K562 (cell line): ENCODE measurements around the gene SIDT2. TPM values are rescaled to one million over a fixed set of nuclear protein-coding genes. Genes with fewer than 3 reads are reported as not detected.

Experiments
- MITF ChIP-seq: IDR thresholded peaks from 2 replicates; pipeline ENCODE4 v1.6.1; 2014; ENCODE audit warnings: antibody characterized with exemption
- PRDM10 ChIP-seq: fragments of 450-650 bp; IDR thresholded peaks from 2 replicates; pipeline ENCODE4 v1.6.1; 2018; ENCODE audit not compliant: partially characterized antibody
- REST ChIP-seq, 2 experiments: fragments of 450-650 bp; formaldehyde crosslinking in 1 of 2; IDR thresholded peaks; 2 replicates each; pipeline versions ENCODE4 v1.4.0 to v1.6.1; 2014 to 2020; ENCODE audit warnings: mild to moderate bottlenecking in 2 of 2, borderline replicate concordance in 1 of 2, low read depth in 1 of 2
- USF1 ChIP-seq: sonication (generic); formaldehyde crosslinking; IDR thresholded peaks from 2 replicates; pipeline ENCODE4 v1.9.0; 2022; ENCODE audit warnings: mild to moderate bottlenecking, missing genetic modification reagents
- ZNF253 ChIP-seq: fragments of 250-450 bp; sonication (Bioruptor Pico); conservative IDR thresholded peaks from 2 replicates; pipeline ENCODE4 v1.6.1; 2021; ENCODE audit warnings: mild to moderate bottlenecking
- ZNF592 ChIP-seq: fragments of 450-650 bp; IDR thresholded peaks from 2 replicates; pipeline ENCODE4 v1.6.1; 2017; ENCODE audit warnings: antibody characterized with exemption, mild to moderate bottlenecking
- polyA plus RNA-seq, 8 experiments: library from polyadenylated mRNA; depleted of rRNA in 4 of 8; stranded (reverse) in 5 of 8; unstranded in 3 of 8; fragments of >200 nt; fragmentation: Nextera tagmentation in 2 of 8; fragmentation: Illumina TruSeq in 1 of 8; extraction: Ambion mirVana in 2 of 8; extraction: Trizol in 1 of 8; gene quantifications; 2 replicates each; pipeline versions ENCODE4 v1.2.1 to v1.2.3, GENCODE V29; 2011 to 2014; ENCODE audit warnings: inconsistent platforms in 1 of 8, missing spikeins in 1 of 8
- total RNA-seq, 7 experiments: library from RNA; depleted of rRNA in 6 of 7; stranded (reverse); fragments of >200 nt in 6 of 7; fragmentation: Illumina TruSeq in 2 of 7; extraction: Trizol in 2 of 7; gene quantifications; 2 replicates each; pipeline versions ENCODE4 v1.2.1 to v1.2.3, GENCODE V29; 2011 to 2021; ENCODE audit warnings: low replicate concordance in 1 of 7

Gene SIDT2
- total and polyA plus RNA-seq, 9 of the 15 experiments (the other 6 are each of a cell fraction or from before 2014, with no cell fraction given), result 2.4 to 20.2 (median 6.5) TPM

GRCh38 chr11:117172724-117173421 lies 5.7 kb upstream of the SIDT2 start (continued):
- 0 out of 2 replicates have a peak, but pooled peaks have one; percentile 41 for TF ChIP-seq MITF
- TF ChIP-seq PRDM10, result peak; percentile 41
- TF ChIP-seq ZNF253, result no peak
- peak; percentile 72 for TF ChIP-seq REST (IDR thresholded peaks at IDR 0.05; ENCODE audit: borderline replicate concordance)
- no peak for TF ChIP-seq REST (CRISPR knock-in tag; IDR thresholded peaks at IDR 0.05; ENCODE audit: low read depth)
- TF ChIP-seq USF1 (CRISPR knock-in tag), result peak; percentile 88
- TF ChIP-seq ZNF592, result peak; percentile 19; the same call in 1 of the 2 replicates
